GM12873 (cell line): ENCODE results near the gene PDE9A.

Experiments used
- CTCF ChIP-seq: IDR thresholded peaks from 2 replicates; pipeline ENCODE4 v1.5.1; 2012; ENCODE audit warnings: low read depth, mild to moderate bottlenecking, moderate library complexity, low read length, control low read depth; ENCODE audit not compliant: insufficient read depth; ENCODE audit errors: missing control alignments

Gene PDE9A

GRCh38 chr21:42666023-42666747 is 12.8 kb downstream of the PDE9A start:
- TF ChIP-seq CTCF: no peak

- TF ChIP-seq CTCF: no peak
These were observed 13.5 kb downstream of the PDE9A start for GRCh38 chr21:42666925-42667324.

- TF ChIP-seq CTCF: no peak
These were observed 15.0 kb downstream of the PDE9A start for GRCh38 chr21:42668298-42668992.

GRCh38 chr21:42669041-42669440 is 15.6 kb downstream of the PDE9A start:
- no peak for TF ChIP-seq CTCF

GRCh38 chr21:42670058-42670880 is 16.8 kb downstream of the PDE9A start:
- TF ChIP-seq CTCF: no peak

- no peak for TF ChIP-seq CTCF
These were observed 17.5 kb downstream of the PDE9A start for GRCh38 chr21:42670884-42671283.

GRCh38 chr21:42671778-42672593 is 18.6 kb downstream of the PDE9A start:
- TF ChIP-seq CTCF: no peak
